HepG2 (cell line): Measurements from ENCODE around the gene TOB2. TPM values are rescaled to one million over a fixed set of nuclear protein-coding genes. Genes with fewer than 3 reads are reported as not detected.

ENCODE experiments used
- AHDC1 ChIP-seq: sonication (generic); formaldehyde crosslinking; IDR thresholded peaks from 2 replicates; pipeline ENCODE4 v1.5.1; 2020; ENCODE audit warnings: mild to moderate bottlenecking, missing genetic modification reagents, borderline replicate concordance
- CSRNP1 ChIP-seq: sonication (generic); formaldehyde crosslinking; IDR thresholded peaks from 2 replicates; pipeline ENCODE4 v1.8.1; 2023; ENCODE audit warnings: mild to moderate bottlenecking, missing genetic modification reagents
- DNMT3B ChIP-seq: conservative IDR thresholded peaks from 2 replicates; pipeline ENCODE4 v1.6.1; 2016; ENCODE audit warnings: missing biosample characterization, control low read depth
- EP300 ChIP-seq, 3 experiments: sonication (generic) in 1 of 3; formaldehyde crosslinking in 1 of 3; IDR thresholded peaks; 2 replicates each; pipeline versions ENCODE4 v1.5.1 to v1.6.1; 2011 to 2020; ENCODE audit warnings: low read depth in 2 of 3, low read length in 2 of 3, borderline replicate concordance in 1 of 3, improper control_type of control experiment in 1 of 3, mild to moderate bottlenecking in 1 of 3, missing genetic modification reagents in 1 of 3, moderate library complexity in 1 of 3
- HIVEP1 ChIP-seq: sonication (generic); formaldehyde crosslinking; IDR thresholded peaks from 2 replicates; pipeline ENCODE4 v1.4.0; 2020; ENCODE audit warnings: mild to moderate bottlenecking, missing genetic modification reagents
- MIXL1 ChIP-seq: IDR thresholded peaks from 2 replicates; pipeline ENCODE4 v1.6.1; 2016
- PATZ1 ChIP-seq: sonication (generic); formaldehyde crosslinking; IDR thresholded peaks from 2 replicates; pipeline ENCODE4 v1.4.0; 2020; ENCODE audit warnings: missing genetic modification reagents
- RORA ChIP-seq: sonication (generic); formaldehyde crosslinking; IDR thresholded peaks from 2 replicates; pipeline ENCODE4 v1.5.0; 2020; ENCODE audit warnings: mild to moderate bottlenecking, missing genetic modification reagents, moderate library complexity
- SMYD3 ChIP-seq: sonication (generic); formaldehyde crosslinking; IDR thresholded peaks from 2 replicates; pipeline ENCODE4 v1.8.1; 2023; ENCODE audit warnings: mild to moderate bottlenecking, missing genetic modification reagents
- UBTF ChIP-seq: sonication (generic); formaldehyde crosslinking; IDR thresholded peaks from 2 replicates; pipeline ENCODE4 v1.4.0; 2020; ENCODE audit warnings: mild to moderate bottlenecking, missing genetic modification reagents
- ZBTB44 ChIP-seq: sonication (generic); formaldehyde crosslinking; IDR thresholded peaks from 2 replicates; pipeline ENCODE4 v1.4.0; 2020; ENCODE audit warnings: missing genetic modification reagents
- ZEB1 ChIP-seq: IDR thresholded peaks from 2 replicates; pipeline ENCODE4 v1.6.1; 2012; ENCODE audit warnings: mild to moderate bottlenecking, low read depth, inconsistent platforms; ENCODE audit not compliant: insufficient replicate concordance
- ZFP1 ChIP-seq: IDR thresholded peaks from 2 replicates; pipeline ENCODE4 v1.6.1; 2016
- ZNF747 ChIP-seq: sonication (generic); formaldehyde crosslinking; IDR thresholded peaks from 2 replicates; pipeline ENCODE4 v1.8.1; 2023; ENCODE audit warnings: missing genetic modification reagents, mild to moderate bottlenecking, borderline replicate concordance
- polyA plus RNA-seq, 8 experiments: library from polyadenylated mRNA; depleted of rRNA in 3 of 8; stranded (reverse) in 7 of 8; unstranded in 1 of 8; fragments of >200 nt; fragmentation: Illumina TruSeq in 4 of 8; extraction: Trizol in 4 of 8; gene quantifications; 2 replicates each; pipeline versions ENCODE4 v1.2.1 to v1.2.3, GENCODE V29; 2011 to 2016; ENCODE audit warnings: low read depth in 4 of 8, missing spikeins in 1 of 8, mixed read lengths in 1 of 8; ENCODE audit not compliant: insufficient read depth in 1 of 8
- total RNA-seq, 5 experiments: library from RNA; depleted of rRNA; stranded (reverse); fragments of >200 nt; fragmentation: Illumina TruSeq; extraction: Trizol; gene quantifications; 2 replicates each; pipeline ENCODE4 v1.2.3, GENCODE V29; 2016; ENCODE audit warnings: low read depth in 1 of 5

The TOB2 gene
- total and polyA plus RNA-seq, 2 of the 13 experiments (the other 11 are each of a cell fraction or from before 2014, with no cell fraction given): 12.2 to 13.7 TPM

GRCh38 chr22:41397143-41397811, 49.3 kb downstream of the TOB2 start (continued):
- TF ChIP-seq EP300 (IDR thresholded peaks at IDR 0.05; ENCODE audit: low read depth in 2 of 2, low read length in 2 of 2) (peak; percentile 54 to 75; a peak in 3 of 4 replicates), EP300 (CRISPR knock-in tag; IDR thresholded peaks at IDR 0.05; ENCODE audit: borderline replicate concordance) (peak; percentile 51), ZFP1 (CRISPR knock-in tag) (no peak), ZEB1 (no peak), ZBTB44 (CRISPR knock-in tag) (no peak), ZNF747 (CRISPR knock-in tag) (peak; percentile 58; the same call in 1 of the 2 replicates), CSRNP1 (no peak), MIXL1 (0 out of 2 replicates have a peak, but pooled peaks have one; percentile 38), HIVEP1 (CRISPR knock-in tag) (peak; percentile 95), UBTF (CRISPR knock-in tag) (peak; percentile 76), DNMT3B (CRISPR knock-in tag) (no peak), SMYD3 (CRISPR knock-in tag) (no peak), PATZ1 (CRISPR knock-in tag) (peak; percentile 78), AHDC1 (CRISPR knock-in tag) (peak; percentile 72; the same call in 1 of the 2 replicates), RORA (CRISPR knock-in tag) (no peak)
